ENCODE data around the gene AADACL2.

GRCh38 chr3:151688571-151688970, 45.2 kb upstream of the AADACL2 start:
- TF ChIP-seq POLR2A (IDR thresholded peaks at IDR 0.05; ENCODE audit: low read length) (no peak), GATA1 (IDR thresholded peaks at IDR 0.05; ENCODE audit: low read depth, low read length) (no peak)

Data from erythroblast (primary cell).